HG02943 (cell line): ENCODE data around the gene LPAR3.

Source experiments
- ATAC-seq: cut with Tn5 transposase; IDR thresholded peaks from one replicate; pipeline ENCODE4 v1.9.1; 2021; ENCODE audit warnings: mild to moderate bottlenecking, low read depth, moderate library complexity; ENCODE audit not compliant: unreplicated experiment

Gene LPAR3

DNA sequence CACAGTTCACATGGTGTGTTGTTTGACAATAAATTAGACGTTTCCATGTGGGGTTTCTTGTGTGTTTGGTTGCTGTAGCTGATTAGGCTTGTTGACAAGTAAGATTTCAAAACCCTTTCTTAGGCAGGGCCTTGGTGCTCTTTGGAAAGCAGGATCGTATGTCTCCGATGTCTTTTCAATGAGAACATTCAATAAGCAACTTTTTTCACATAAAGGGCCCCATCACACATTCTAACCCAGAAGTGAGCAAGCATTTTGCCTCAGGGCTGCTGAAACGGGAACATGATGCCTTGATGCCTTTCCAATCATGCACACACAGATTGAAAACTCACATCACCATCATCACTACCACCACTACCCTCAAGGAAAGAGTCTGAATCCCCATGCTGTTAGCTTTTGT, 33.1 kb downstream of the LPAR3 start:
- ATAC-seq, result no peak

GRCh38 chr1:84857906-84858305, 35.1 kb downstream of the LPAR3 start:
- ATAC-seq, result no peak

- ATAC-seq, result no peak
These were observed 36.2 kb downstream of the LPAR3 start for GRCh38 chr1:84856726-84857270.

- no peak for ATAC-seq
These were observed 37.0 kb downstream of the LPAR3 start for GRCh38 chr1:84855691-84856630.

- no peak for ATAC-seq
These were observed 37.8 kb downstream of the LPAR3 start for GRCh38 chr1:84855168-84855567.

DNA sequence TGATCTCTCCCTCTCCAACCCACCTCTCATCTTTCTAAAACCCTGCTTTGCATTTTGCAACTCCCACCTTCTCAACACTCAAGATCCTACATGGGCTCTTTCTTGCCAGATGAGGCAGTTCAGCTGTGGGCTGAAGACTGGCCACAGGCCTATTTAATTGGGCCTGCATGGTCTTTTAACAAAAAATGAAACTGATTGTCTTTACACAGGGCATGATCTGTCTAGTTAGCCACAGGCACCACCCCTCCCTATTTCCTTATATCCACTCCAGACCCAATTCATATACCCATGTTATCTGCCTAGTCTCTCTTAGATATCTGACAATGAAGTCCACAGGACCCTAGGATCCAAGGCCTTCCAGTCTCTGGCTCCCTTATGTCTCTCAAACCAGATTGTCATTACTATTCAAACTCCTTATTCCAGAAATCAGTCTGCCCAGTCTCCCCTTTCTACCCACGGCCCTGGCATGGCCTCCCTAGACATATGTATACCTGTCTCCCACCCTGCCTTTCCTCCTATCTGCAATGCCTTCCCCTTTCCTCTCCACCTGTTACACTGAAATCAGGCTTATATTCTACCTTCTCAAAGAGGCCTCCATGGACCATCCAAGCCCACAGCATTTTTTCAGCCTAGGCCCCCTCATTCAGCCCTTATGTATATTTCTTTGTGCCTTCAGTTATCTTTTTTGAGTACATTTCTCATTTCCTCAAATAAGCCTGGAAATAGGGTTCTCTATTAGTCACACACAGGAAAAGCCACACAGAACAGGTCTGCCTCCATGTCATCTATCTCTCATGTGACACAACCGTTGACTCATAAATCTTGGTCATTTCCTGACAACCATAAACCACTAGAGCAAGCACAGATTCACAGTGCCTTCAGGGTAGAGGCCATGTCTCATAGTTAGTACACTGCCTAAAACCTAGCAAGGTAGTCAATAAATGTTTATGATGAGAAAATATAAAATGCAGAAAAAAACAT, 39.0 kb downstream of the LPAR3 start:
- peak; percentile 67 for ATAC-seq

GRCh38 chr1:84851839-84852238, 41.2 kb downstream of the LPAR3 start:
- no peak for ATAC-seq

DNA sequence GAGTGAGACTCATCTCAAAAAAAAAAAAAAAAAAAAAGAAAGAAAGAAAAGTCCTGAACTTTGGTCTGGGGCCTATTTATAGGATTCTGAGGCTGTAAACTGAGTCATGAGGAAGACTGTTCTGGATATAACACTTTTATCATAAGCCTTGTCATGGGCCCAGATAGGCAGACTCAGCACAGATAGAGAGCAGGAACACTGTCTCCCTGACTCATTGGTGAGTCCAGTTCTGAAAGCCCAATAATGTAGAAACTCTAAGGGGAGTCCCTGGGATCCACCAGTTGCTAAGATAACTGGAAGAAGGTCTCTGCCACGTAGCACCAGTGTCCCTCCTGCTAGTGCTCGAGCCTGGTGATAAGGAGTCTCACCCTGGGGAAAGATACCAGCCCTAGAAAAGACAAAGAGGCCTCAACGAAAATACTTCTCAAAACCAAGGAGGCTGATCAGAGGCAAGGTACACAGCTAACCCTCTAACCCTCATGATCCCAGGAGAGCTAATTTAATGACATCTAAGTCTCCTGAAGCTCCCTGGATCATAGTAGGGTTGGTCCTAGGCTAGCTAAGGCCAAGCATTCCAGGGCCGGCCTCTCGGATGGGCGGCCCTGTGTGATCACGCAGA, 43.5 kb downstream of the LPAR3 start:
- no peak for ATAC-seq

- no peak for ATAC-seq
These were observed 45.5 kb downstream of the LPAR3 start for GRCh38 chr1:84847253-84848250.

DNA sequence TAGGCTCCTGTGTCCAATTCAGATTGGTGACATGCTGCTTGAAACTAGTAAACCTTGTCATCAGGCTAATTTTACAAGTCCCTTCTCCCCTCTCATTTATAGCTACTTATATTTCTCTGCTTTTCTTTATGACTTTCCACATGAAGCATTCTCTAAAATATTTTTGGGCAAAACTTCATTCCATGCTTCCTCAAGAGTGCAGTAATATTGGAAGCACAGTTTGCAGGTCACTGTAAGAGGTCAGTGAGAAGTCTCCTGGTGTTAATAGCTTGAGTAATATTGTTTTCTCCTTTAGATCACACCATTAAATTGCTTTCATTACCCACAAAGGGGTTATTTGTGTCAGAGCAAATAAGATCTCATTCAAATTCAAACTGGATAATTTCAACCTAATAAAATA, 46.6 kb downstream of the LPAR3 start:
- ATAC-seq, result no peak

- no peak for ATAC-seq
These were observed 47.6 kb downstream of the LPAR3 start for GRCh38 chr1:84845357-84845756.

GRCh38 chr1:84844094-84844493, 48.9 kb downstream of the LPAR3 start:
- ATAC-seq, result no peak

GRCh38 chr1:84842748-84843231, 50.2 kb downstream of the LPAR3 start:
- no peak for ATAC-seq

DNA sequence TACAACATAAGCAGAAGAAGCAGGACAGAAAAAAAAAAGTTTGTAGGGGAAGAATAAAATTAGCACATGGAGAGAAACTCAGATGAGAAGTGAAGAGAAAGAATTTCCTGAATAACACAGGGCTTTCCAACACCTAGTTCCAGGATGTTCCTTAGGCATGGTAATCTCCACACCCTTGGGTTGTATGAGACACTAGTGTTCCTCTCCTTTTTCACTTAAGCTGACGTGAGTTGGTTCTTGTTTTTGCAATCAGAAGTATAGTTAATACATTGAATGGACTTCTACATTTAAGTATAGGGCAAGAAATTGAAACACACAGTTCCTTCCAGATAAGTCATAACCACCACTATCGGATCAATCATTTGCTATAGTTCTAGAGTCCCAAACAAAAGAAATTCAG, 51.0 kb downstream of the LPAR3 start:
- no peak for ATAC-seq

- no peak for ATAC-seq
These were observed 52.7 kb downstream of the LPAR3 start for GRCh38 chr1:84840346-84840745.

DNA sequence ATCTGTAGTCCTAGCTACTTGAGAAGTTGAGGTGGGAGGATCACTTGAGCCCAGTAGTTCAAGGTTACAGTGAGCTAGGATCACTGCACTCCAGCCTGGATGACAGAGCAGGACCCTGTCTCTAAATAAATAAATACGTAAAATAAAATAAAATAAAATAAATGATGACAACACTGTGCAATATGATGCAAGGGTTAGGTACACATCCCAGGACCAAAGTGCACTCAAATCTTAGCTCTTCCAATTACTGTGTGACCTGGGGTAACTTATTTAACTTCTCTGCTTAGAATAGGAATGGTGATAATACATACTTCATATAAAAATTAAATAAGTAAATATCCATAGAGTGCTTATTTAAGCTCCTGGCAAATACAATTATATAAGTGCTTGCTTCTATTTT, 53.5 kb downstream of the LPAR3 start:
- ATAC-seq, result no peak

GRCh38 chr1:84836145-84836544, 56.9 kb downstream of the LPAR3 start:
- no peak for ATAC-seq

GRCh38 chr1:84835169-84835568, 57.8 kb downstream of the LPAR3 start:
- no peak for ATAC-seq

DNA sequence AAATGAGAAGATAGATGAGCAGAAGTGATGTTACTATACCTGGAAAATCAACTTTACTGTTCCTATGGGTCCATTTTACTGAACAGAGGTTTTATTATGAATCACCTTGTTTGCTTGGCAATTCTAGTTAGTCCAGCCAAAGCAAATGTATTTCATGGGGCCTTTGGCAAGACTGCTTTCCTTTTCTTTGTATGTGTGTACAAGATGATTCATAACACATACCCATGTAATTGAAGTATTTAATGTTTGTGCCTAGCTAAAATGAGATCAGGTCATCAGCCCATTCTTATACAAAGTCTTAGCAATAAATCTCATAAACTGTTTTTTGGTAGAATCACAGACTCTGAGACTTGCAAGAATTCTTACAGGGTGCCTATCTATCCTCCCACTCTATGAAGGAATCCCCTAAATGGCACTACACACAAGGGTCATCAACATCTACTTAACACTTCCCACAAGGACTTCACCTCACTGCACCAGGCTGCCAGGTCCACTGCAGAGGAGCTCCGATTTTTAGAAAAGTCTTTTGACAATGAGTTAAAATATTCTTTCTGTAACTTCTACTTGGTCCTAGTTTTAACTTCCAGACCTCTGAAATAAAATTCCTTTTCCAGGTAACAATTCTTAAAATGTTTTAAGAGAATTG, 58.5 kb downstream of the LPAR3 start:
- ATAC-seq, result no peak
